ENCODE data around the gene DEFB110. TPM values are rescaled to one million over a fixed set of nuclear protein-coding genes. Genes with fewer than 3 reads are reported as not detected.

DEFB110 gene
- total RNA-seq, 3 donors from 2014 or later (not counting 1 experiment from before 2014, with no cell fraction given), result not detected

DNA sequence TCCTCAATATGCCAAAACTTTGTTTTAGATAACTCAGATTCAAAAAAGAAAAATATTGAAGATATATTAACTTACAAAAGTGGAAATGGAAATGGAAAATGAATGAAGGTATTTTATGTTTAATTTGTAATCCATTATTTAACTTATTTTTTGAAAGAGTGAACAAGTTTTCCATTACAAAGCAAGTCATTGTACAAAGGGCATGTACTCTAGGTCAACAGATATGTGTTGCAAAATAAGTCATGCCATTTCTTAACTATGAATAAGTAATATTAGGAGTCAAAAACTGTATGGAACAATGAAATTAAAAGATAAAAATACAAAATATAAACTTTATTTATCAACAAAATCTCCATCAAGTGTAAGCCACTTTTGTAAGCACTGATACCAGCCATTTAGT lies 26.5 kb downstream of the DEFB110 start:
- no peaks in the 10 kb centered on the region for H3K36me3 ChIP-seq (ENCODE audit: control insufficient read depth, insufficient read depth, low read length)
- Mint-ChIP-seq H3K9me3 (peaks cover 0 to 19% of the 10 kb centered on the region in 2 donors), H3K27me3 (ENCODE audit: low read depth in 2 of 2) (no peaks in the 10 kb centered on the region), H3K27ac (no peak overlapping the region), H3K4me3 (no peak overlapping the region), H3K36me3 (no peaks in the 10 kb centered on the region), H3K4me1 (no peaks in the 10 kb centered on the region)
- DNase-seq, result no peak
- no peaks in the 10 kb centered on the region for H3K27me3 ChIP-seq (ENCODE audit: control insufficient read depth, insufficient read depth, low read length)
- no peak overlapping the region for H3K27ac ChIP-seq (ENCODE audit: low read length)
- intact Hi-C loops (cut with micrococcal nuclease), result no loop called here
- TF ChIP-seq, protein P1, sequence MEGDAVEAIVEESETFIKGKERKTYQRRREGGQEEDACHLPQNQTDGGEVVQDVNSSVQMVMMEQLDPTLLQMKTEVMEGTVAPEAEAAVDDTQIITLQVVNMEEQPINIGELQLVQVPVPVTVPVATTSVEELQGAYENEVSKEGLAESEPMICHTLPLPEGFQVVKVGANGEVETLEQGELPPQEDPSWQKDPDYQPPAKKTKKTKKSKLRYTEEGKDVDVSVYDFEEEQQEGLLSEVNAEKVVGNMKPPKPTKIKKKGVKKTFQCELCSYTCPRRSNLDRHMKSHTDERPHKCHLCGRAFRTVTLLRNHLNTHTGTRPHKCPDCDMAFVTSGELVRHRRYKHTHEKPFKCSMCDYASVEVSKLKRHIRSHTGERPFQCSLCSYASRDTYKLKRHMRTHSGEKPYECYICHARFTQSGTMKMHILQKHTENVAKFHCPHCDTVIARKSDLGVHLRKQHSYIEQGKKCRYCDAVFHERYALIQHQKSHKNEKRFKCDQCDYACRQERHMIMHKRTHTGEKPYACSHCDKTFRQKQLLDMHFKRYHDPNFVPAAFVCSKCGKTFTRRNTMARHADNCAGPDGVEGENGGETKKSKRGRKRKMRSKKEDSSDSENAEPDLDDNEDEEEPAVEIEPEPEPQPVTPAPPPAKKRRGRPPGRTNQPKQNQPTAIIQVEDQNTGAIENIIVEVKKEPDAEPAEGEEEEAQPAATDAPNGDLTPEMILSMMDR (IDR thresholded peaks at IDR 0.05), result no peak
- H3K9me3 ChIP-seq (ENCODE audit: control insufficient read depth, insufficient read depth, low read length), result no peaks in the 10 kb centered on the region
- ATAC-seq, result no peak
- H3K4me1 ChIP-seq (ENCODE audit: control insufficient read depth, insufficient read depth, low read length), result no peaks in the 10 kb centered on the region
- H3K4me3 ChIP-seq (ENCODE audit: low read length), result no peak overlapping the region

DNA sequence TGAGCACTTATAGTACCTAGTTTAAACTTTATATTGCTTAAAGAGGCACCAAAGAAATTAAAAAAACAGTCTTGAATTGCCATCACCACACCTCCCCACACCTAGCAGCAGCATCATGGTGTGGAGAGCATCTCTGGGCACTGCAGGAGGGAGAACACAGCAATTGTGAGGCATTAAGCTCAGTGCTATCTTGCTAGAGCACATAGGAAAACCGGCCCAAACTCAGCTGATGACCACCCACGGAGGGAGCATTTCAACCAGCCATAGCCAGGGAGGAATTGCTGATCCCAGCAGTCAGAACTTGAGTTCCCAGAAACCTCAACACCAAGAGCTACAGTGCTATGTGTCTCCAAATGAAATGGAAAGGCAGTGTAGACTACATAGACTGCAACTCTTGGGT lies 32.9 kb downstream of the DEFB110 start:
- Mint-ChIP-seq H3K27me3 (ENCODE audit: low read depth in 2 of 2) (no peaks in the 10 kb centered on the region), H3K36me3 (no peaks in the 10 kb centered on the region), H3K4me1 (no peaks in the 10 kb centered on the region), H3K9me3 (peaks cover 0 to 19% of the 10 kb centered on the region in 2 donors), H3K4me3 (no peak overlapping the region), H3K27ac (no peak overlapping the region)
- Histone ChIP-seq H3K36me3 (ENCODE audit: control insufficient read depth, insufficient read depth, low read length) (no peaks in the 10 kb centered on the region), H3K27me3 (ENCODE audit: control insufficient read depth, insufficient read depth, low read length) (no peaks in the 10 kb centered on the region), H3K4me3 (ENCODE audit: low read length) (no peak overlapping the region), H3K27ac (ENCODE audit: low read length) (no peak overlapping the region), H3K9me3 (ENCODE audit: control insufficient read depth, insufficient read depth, low read length) (peaks cover 5% of the 10 kb centered on the region), H3K4me1 (ENCODE audit: control insufficient read depth, insufficient read depth, low read length) (no peaks in the 10 kb centered on the region)
- DNase-seq, result no peak
- ATAC-seq, result no peak
- 80% methylated on average over 2 of the region's 2 CpGs for WGBS (ENCODE audit: insufficient coverage)
- intact Hi-C loops (cut with micrococcal nuclease), result no loop called here
- TF ChIP-seq, protein P1 (IDR thresholded peaks at IDR 0.05), result no peak

DNA sequence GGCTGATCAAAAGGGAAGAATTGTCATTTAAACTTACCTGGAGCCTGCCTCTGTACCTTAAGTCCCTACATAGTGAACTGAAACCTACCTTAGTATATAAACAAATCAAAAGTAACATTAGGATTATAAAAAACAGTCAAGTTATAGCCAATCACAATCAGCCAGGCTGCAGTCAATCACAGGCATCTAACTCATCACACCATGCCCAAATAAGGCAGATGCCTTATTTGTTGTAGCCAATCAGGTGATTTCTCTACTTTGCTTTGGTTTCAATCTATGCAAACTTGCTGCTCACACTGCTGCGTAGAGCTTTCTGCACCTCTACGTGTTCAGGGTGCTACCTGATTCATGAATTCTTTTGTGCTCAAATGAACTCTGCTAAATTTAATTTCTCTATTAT lies 34.0 kb downstream of the DEFB110 start:
- H3K27ac Mint-ChIP-seq, result no peak overlapping the region
- H3K4me1 Mint-ChIP-seq, result no peaks in the 10 kb centered on the region
- TF ChIP-seq, protein P1 (IDR thresholded peaks at IDR 0.05), result no peak
- H3K36me3 Mint-ChIP-seq, result no peaks in the 10 kb centered on the region
- H3K27me3 Mint-ChIP-seq (ENCODE audit: low read depth in 2 of 2), result no peaks in the 10 kb centered on the region
- no peak for DNase-seq
- Histone ChIP-seq H3K4me1 (ENCODE audit: control insufficient read depth, insufficient read depth, low read length) (no peaks in the 10 kb centered on the region), H3K27me3 (ENCODE audit: control insufficient read depth, insufficient read depth, low read length) (no peaks in the 10 kb centered on the region), H3K27ac (ENCODE audit: low read length) (no peak overlapping the region), H3K4me3 (ENCODE audit: low read length) (no peak overlapping the region), H3K9me3 (ENCODE audit: control insufficient read depth, insufficient read depth, low read length) (peaks cover 8% of the 10 kb centered on the region), H3K36me3 (ENCODE audit: control insufficient read depth, insufficient read depth, low read length) (no peaks in the 10 kb centered on the region)
- peaks cover 0 to 16% of the 10 kb centered on the region in 2 donors for H3K9me3 Mint-ChIP-seq
- intact Hi-C loops (cut with micrococcal nuclease), result no loop called here
- WGBS (ENCODE audit: insufficient coverage), result 97% methylated on average over 2 of the region's 2 CpGs
- no peak overlapping the region for H3K4me3 Mint-ChIP-seq
- no peak for ATAC-seq

DNA sequence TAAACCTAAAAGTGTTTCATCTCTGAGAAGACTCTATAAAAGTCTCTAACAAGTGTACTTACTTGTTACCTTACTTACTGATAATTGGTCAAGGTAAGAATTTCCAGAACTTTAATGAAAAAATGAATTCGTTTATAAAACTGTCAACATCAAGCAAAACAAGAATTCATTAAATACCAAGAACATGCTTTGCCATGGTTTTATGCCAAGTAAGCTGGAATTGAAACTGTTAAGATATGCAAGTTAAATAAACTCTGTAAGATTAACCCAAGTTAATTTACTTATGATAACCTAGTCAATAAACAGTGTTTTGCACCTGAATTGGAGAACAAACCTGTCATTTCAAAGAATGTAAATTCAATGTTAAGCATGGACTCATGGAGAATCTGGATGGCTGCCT lies 35.2 kb downstream of the DEFB110 start:
- Histone ChIP-seq H3K27ac (ENCODE audit: low read length) (no peak overlapping the region), H3K4me3 (ENCODE audit: low read length) (no peak overlapping the region), H3K9me3 (ENCODE audit: control insufficient read depth, insufficient read depth, low read length) (peaks cover 10% of the 10 kb centered on the region), H3K27me3 (ENCODE audit: control insufficient read depth, insufficient read depth, low read length) (no peaks in the 10 kb centered on the region), H3K4me1 (ENCODE audit: control insufficient read depth, insufficient read depth, low read length) (no peaks in the 10 kb centered on the region), H3K36me3 (ENCODE audit: control insufficient read depth, insufficient read depth, low read length) (no peaks in the 10 kb centered on the region)
- Mint-ChIP-seq H3K4me1 (no peaks in the 10 kb centered on the region), H3K27me3 (ENCODE audit: low read depth in 2 of 2) (no peaks in the 10 kb centered on the region), H3K9me3 (peaks cover 2 to 11% of the 10 kb centered on the region in 2 donors), H3K27ac (no peak overlapping the region), H3K4me3 (no peak overlapping the region), H3K36me3 (no peaks in the 10 kb centered on the region)
- ATAC-seq (no peak), DNase-seq (no peak)
- no CpG with 5 or more reads among the region's 1 CpG for WGBS (ENCODE audit: insufficient coverage)
- intact Hi-C loops (cut with micrococcal nuclease), result no loop called here
- TF ChIP-seq, protein P1 (IDR thresholded peaks at IDR 0.05), result no peak
